ENCODE results near the gene MS4A13. TPM values are rescaled to one million over a fixed set of nuclear protein-coding genes. Genes with fewer than 3 reads are reported as not detected.
A peak's percentile ranks its signal among the peaks of the same experiment; 100 is the strongest.
"Not testable (repeated sequence)": the region's sequence is repeated elsewhere in the genome, so short reads cannot be mapped to it uniquely, and the experiment has no call there.

MS4A13 gene
- total RNA-seq, 2 donors from 2014 or later: not detected

DNA sequence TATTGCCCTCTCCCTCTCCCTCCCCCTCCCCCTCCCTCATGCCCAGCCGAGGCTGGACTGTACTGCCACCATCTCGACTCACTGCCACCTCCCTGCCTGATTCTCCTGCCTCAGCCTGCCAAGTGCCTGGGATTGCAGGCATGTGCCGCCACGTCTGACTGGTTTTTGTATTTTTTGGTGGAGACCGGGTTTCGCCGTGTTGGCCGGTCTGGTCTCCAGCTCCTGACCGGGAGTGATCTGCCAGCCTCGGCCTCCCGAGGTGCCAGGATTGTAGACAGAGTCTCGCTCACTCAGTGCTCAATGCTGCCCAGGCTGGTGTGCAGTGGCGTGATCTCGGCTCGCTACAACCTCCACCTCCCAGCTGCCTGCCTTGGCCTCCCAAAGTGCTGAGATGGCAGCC is 5.6 kb upstream of the MS4A13 start:
- H3K36me3 Mint-ChIP-seq (ENCODE audit: low read depth); DNase-seq; H3K4me1 Mint-ChIP-seq; H3K4me3 Mint-ChIP-seq; H3K27me3 Mint-ChIP-seq; H3K9me3 ChIP-seq (ENCODE audit: control insufficient read depth, low read length, poor library complexity, severe bottlenecking); ATAC-seq; H3K27ac Mint-ChIP-seq: not testable (repeated sequence)

DNA sequence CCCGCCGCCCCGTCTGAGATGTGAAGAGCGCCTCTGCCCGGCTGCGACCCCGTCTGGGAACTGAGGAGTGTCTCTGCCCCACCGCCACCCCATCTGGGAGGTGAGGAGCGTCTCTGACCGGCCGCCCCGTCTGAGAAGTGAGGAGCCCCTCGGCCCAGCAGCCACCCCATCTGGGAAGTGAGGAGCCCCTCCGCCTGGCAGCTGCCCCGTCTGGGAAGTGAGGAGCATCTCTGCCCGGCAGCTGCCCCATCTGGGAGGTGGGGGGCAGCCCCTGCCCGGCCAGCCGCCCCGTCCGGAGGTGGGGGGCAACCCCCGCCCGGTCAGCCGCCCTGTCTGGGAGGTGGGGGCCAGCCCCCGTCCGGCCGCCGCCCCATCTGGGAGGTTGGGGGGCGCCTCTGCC is 5.0 kb upstream of the MS4A13 start:
- ATAC-seq; H3K4me1 Mint-ChIP-seq; H3K9me3 ChIP-seq (ENCODE audit: control insufficient read depth, low read length, poor library complexity, severe bottlenecking); H3K27me3 Mint-ChIP-seq; H3K4me3 Mint-ChIP-seq; H3K27ac Mint-ChIP-seq; H3K36me3 Mint-ChIP-seq (ENCODE audit: low read depth); DNase-seq: not testable (repeated sequence)

DNA sequence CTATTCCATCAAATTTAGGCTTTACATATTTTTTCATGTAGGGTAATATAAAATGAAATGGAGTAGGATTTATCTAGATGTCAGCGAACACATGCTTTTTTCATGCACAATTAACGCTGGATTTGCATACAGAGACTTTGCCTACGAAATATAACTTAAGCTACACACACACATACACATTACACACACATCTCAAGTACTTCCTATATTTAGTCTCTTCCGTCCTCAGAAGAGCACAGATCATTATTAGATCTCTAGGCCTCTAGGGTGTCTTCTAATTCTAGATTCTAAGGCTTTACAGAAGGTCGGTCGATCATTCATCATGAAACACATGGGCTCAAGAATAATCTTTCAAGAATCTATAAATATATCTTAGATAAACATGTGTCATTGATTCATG is 3.8 kb upstream of the MS4A13 start:
- H3K4me1 Mint-ChIP-seq: no peaks in the 10 kb centered on the region
- ATAC-seq: no peak
- no peak for DNase-seq

DNA sequence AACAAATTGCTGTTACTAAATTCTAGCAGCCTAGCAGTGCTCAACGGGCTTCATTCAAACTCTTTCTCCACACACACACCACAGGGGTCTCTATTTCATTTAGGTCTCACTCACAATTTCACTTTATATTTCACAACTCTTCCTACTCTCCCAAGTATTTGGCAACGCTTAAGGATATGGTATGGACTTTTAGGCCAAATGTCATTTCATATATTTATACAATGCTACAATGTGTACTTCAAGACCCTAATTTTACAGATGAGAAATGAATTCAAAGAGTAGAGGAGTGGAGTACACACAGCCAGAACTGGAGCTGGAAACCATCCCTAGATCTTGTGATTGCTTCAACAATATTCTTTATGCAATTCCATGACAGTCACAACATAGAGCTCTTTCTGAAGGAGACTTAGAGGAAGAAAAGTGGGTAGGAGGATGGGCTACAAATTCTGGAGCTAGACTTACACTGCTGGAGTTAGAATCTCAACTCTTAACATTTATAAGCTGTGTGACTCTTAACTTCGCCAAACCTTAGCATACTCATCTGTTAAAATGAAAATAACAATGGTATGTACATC is 2.5 kb upstream of the MS4A13 start:
- no peaks in the 10 kb centered on the region for H3K9me3 ChIP-seq (ENCODE audit: control insufficient read depth, low read length, poor library complexity, severe bottlenecking)
- H3K27me3 Mint-ChIP-seq: peaks cover 20% of the 10 kb centered on the region
- H3K4me1 Mint-ChIP-seq: no peaks in the 10 kb centered on the region
- DNase-seq (no peak), ATAC-seq (no peak)
- H3K36me3 Mint-ChIP-seq (ENCODE audit: low read depth): peaks cover 3% of the 10 kb centered on the region
- no peak overlapping the region for H3K27ac Mint-ChIP-seq
- H3K4me3 Mint-ChIP-seq: no peak overlapping the region

More for the DNA sequence above, 3.8 kb upstream of the MS4A13 start:
- H3K36me3 Mint-ChIP-seq (ENCODE audit: low read depth): peaks cover 3% of the 10 kb centered on the region
- H3K4me3 Mint-ChIP-seq: no peak overlapping the region
- no peaks in the 10 kb centered on the region for H3K9me3 ChIP-seq (ENCODE audit: control insufficient read depth, low read length, poor library complexity, severe bottlenecking)
- no peak overlapping the region for H3K27ac Mint-ChIP-seq
- peaks cover 20% of the 10 kb centered on the region for H3K27me3 Mint-ChIP-seq

DNA sequence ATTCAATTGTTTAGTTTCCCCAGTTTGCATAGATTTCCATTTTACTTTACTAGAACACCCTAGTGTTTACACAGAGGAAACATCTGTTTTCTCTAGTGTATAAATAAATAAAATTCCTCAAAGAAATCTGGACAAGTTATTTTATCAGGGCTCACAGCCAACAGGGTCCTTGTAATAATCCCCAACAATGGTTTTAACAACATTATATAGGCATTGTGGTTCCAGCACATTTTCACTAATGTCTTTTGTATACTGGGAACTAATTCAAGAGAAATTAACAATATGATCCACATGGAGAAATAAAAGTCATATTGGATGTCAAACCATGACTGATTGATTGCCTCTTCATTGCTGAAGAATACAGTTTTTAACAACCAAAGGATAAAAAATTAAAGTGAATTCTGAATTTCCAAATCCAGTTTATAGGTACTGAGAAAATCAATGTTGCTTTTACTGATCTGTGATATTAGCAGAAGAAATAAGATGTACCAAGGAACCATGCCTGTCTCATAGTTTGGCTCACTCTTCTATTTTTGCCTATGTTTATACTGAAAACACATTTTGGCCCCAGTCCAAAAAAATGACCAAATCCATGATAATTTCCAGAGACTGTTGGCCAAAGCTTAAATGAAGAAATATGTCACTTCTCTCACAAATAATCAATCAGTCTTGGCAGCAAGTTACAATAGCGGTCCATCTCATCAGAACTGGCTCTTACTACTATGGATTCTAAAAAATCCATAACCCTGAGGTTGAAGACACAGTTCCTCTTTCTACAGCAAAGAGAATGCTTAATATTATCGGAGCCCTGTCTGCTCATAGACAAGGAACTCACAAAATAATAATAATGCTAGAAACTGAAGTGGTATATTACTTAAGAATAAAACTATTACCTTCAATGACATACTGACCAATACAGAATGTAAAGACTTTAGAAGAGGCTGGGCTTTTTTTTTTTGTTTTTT is 1.4 kb upstream of the MS4A13 start:
- ATAC-seq (no peak), DNase-seq (no peak)
- Mint-ChIP-seq H3K27me3 (peaks cover 25% of the 10 kb centered on the region), H3K4me3 (no peak overlapping the region), H3K36me3 (ENCODE audit: low read depth) (peaks cover 3% of the 10 kb centered on the region), H3K27ac (no peak overlapping the region), H3K4me1 (no peaks in the 10 kb centered on the region)
- no peaks in the 10 kb centered on the region for H3K9me3 ChIP-seq (ENCODE audit: control insufficient read depth, low read length, poor library complexity, severe bottlenecking)

DNA sequence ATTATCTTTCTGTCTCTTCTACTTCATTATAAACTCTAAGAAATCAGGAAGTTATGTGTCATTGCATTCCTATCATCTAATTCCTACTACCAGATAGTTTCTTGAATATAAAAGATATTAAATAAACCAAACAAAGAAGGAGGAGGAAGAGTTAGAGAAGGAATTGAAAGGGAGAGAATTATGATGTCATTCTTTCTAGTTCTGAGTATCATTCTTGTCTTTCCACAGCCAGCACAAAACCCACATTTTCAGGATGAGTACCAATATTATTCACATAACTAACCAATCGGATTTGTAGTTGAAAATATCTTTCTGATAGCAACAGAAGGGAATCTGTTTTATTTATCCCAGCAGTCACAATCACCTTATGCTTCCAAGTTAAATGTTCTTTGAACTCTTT is 13.3 kb downstream of the MS4A13 start:
- no peak overlapping the region for H3K4me3 Mint-ChIP-seq
- H3K27ac Mint-ChIP-seq: no peak overlapping the region
- no peaks in the 10 kb centered on the region for H3K4me1 Mint-ChIP-seq
- no peaks in the 10 kb centered on the region for H3K36me3 Mint-ChIP-seq (ENCODE audit: low read depth)
- DNase-seq (no peak), ATAC-seq (no peak)
- peaks cover 23% of the 10 kb centered on the region for H3K27me3 Mint-ChIP-seq
- no peaks in the 10 kb centered on the region for H3K9me3 ChIP-seq (ENCODE audit: control insufficient read depth, low read length, poor library complexity, severe bottlenecking)

DNA sequence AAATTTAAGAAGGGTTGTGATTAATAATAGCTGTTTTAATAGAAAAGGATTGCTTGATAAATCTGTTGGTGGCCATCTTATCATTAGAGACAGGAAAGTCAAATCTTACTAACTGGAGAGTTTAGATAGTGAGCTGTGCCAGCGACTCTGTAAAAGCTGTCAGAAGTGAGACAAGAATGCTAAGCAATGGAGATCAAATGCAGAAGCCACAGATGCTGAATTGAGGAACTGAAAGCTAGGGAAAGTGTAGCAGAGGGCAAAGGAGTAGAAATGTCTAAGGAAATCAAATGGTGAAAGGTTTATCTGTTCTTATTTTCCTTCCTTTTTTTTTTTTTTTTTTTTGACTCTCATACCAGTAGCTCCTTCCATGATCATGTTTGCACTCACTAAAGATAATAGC is 13.7 kb downstream of the MS4A13 start:
- H3K36me3 Mint-ChIP-seq (ENCODE audit: low read depth): no peaks in the 10 kb centered on the region
- H3K4me1 Mint-ChIP-seq: no peaks in the 10 kb centered on the region
- no peak for DNase-seq
- no peaks in the 10 kb centered on the region for H3K9me3 ChIP-seq (ENCODE audit: control insufficient read depth, low read length, poor library complexity, severe bottlenecking)
- H3K4me3 Mint-ChIP-seq: no peak overlapping the region
- ATAC-seq: peak; percentile 37
- H3K27ac Mint-ChIP-seq: no peak overlapping the region
- peaks cover 23% of the 10 kb centered on the region for H3K27me3 Mint-ChIP-seq

DNA sequence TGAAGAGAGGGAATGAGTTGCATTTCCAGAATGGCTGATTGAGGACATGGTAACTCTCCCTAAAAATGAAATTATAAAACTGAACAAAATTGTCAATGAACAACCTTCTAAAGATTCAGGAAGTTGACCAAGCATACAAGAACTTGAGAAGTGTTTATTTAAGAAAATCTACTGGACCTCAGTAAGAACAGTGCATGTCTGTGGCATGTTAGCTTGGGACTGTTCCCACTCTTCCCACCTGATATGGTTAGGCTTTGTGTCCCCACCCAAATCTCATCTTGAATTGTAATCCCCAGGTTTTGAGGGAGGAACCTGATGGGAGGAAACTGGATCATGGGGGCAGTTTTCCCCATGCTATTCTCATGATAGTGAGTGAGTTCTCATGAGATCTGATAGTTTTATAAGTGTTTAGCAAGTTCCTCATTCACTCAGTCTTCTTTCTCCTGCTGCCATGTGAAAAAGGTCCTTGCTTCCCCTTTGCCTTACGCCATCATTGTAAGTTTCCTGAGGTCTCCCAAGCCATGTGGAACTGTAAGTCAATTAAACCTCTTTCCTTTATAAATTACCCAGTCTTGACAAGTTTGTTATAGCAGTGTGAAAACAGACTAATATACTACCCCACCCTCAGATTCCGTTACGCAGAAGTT is 15.4 kb downstream of the MS4A13 start:
- no peaks in the 10 kb centered on the region for H3K36me3 Mint-ChIP-seq (ENCODE audit: low read depth)
- no peaks in the 10 kb centered on the region for H3K4me1 Mint-ChIP-seq
- no peak for ATAC-seq
- H3K9me3 ChIP-seq (ENCODE audit: control insufficient read depth, low read length, poor library complexity, severe bottlenecking): no peaks in the 10 kb centered on the region
- H3K27ac Mint-ChIP-seq: no peak overlapping the region
- H3K4me3 Mint-ChIP-seq: no peak overlapping the region
- no peak for DNase-seq
- H3K27me3 Mint-ChIP-seq: peaks cover 23% of the 10 kb centered on the region

DNA sequence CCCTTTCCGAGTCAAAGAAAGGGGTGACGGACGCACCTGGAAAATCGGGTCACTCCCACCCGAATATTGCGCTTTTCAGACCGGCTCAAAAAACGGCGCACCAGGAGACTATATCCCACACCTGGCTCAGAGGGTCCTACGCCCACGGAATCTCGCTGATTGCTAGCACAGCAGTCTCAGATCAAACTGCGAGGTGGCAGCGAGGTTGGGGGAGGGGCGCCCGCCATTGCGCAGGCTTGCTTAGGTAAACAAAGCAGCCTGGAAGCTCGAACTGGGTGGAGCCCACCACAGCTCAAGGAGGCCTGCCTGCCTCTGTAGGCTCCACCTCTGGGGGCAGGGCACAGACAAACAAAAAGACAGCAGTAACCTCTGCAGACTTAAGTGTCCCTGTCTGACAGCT is 17.2 kb downstream of the MS4A13 start:
- not testable (repeated sequence) for H3K27ac Mint-ChIP-seq; DNase-seq; ATAC-seq; H3K4me3 Mint-ChIP-seq; H3K9me3 ChIP-seq (ENCODE audit: control insufficient read depth, low read length, poor library complexity, severe bottlenecking); H3K4me1 Mint-ChIP-seq; H3K36me3 Mint-ChIP-seq (ENCODE audit: low read depth)
- peaks cover 17% of the 10 kb centered on the region for H3K27me3 Mint-ChIP-seq

DNA sequence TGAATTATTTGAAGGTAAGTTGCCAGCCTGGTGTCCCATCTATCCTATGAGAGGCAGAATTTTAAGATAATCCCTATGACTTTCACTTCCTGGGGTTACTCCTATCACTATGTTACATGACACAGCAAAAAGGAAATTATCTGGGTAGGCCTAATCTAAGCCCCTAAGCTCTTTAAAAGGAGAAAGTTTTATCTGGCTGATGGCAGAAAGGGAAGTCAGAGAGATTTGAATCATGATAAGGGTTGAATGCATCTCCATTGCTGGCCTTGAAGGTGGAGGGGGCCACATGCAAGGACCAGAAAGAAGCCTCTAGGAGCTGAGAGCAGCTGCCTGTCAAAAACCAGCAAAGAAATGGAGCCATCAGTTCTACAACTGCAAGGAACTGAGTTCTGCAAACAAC is 23.4 kb downstream of the MS4A13 start:
- not testable (repeated sequence) for H3K9me3 ChIP-seq (ENCODE audit: control insufficient read depth, low read length, poor library complexity, severe bottlenecking); H3K4me3 Mint-ChIP-seq; DNase-seq; H3K27me3 Mint-ChIP-seq; H3K27ac Mint-ChIP-seq; H3K36me3 Mint-ChIP-seq (ENCODE audit: low read depth); ATAC-seq; H3K4me1 Mint-ChIP-seq

DNA sequence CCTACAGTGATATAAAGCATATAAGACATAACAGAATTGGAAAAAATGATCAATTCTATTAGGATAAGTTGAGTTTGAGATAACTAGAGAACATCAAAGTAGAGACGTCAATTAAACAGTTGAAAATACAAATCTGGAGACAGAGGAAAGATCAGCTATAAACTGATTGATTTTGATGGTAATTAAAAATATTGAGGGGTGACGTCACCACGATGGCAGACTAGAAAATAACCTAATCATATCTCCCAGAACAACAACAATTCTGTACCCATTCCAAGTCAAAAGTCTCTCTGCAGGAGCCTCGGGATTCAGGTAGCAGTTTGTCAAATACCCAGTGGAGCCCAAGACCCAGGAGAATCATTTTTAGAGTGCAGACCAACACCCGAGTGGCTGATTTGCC is 28.9 kb downstream of the MS4A13 start:
- DNase-seq (no peak), ATAC-seq (no peak)
- no peaks in the 10 kb centered on the region for H3K9me3 ChIP-seq (ENCODE audit: control insufficient read depth, low read length, poor library complexity, severe bottlenecking)
- H3K4me3 Mint-ChIP-seq: no peak overlapping the region
- peaks cover 23% of the 10 kb centered on the region for H3K27me3 Mint-ChIP-seq
- peaks cover 2% of the 10 kb centered on the region for H3K36me3 Mint-ChIP-seq (ENCODE audit: low read depth)
- H3K27ac Mint-ChIP-seq: no peak overlapping the region
- H3K4me1 Mint-ChIP-seq: peaks cover 2% of the 10 kb centered on the region

DNA sequence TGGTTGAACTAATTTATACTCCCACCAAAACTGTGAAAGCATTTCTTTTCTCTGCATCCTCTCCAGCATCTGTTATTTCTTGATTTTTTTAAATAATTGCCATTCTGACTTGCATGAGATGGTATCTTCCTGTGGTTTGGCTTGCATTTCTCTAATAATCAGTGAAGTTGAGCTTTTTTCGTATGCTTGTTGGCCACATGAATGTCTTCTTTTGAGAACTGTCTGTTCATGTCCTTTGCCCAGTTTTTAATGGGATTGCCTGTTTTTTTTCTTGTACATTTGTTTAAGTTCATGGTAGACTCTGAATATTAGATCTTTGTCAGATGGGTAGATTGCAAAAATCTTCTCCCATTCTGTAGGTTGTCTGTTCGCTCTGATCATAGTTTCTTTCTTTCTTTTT is 46.1 kb downstream of the MS4A13 start:
- H3K4me1 Mint-ChIP-seq: no peaks in the 10 kb centered on the region
- no peak overlapping the region for H3K27ac Mint-ChIP-seq
- H3K27me3 Mint-ChIP-seq: no peaks in the 10 kb centered on the region

DNA sequence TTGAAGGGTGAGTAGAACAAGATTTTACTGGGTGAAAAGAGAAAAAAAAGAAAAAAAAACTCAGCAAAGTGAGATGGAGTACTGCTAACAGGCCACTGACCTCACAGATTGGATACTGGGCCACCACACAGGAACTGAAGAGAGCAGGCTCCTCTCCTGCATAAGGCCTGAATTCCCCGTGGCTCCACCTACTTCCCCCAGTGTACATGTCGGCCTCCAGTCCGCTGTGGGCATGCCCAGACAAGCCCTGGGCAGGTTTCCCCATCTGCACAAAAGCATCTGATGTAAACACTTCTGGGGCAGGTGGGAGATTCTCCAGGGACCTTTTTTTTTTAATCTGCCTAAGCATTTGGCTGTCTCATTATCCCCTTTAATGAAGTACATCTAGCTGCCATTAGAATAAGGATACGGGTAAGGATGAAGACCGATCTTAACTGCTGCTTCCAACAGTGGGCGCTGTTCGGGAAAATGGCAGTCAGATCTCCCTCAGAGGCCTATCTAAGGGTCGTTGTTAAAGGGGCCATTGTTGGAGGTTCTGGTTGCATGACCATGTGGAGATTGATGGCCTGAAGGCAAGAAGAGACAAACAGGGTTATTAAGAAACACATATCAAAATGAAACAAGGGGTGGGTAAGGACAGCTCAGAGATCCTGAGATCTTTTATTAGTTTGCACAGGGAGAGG is 48.5 kb downstream of the MS4A13 start:
- peaks cover 3% of the 10 kb centered on the region for H3K9me3 ChIP-seq (ENCODE audit: control insufficient read depth, low read length, poor library complexity, severe bottlenecking)
- H3K36me3 Mint-ChIP-seq (ENCODE audit: low read depth): no peaks in the 10 kb centered on the region
- no peak overlapping the region for H3K4me3 Mint-ChIP-seq
- peaks cover 5% of the 10 kb centered on the region for H3K27me3 Mint-ChIP-seq
- H3K27ac Mint-ChIP-seq: no peak overlapping the region
- no peak for ATAC-seq
- DNase-seq: no peak
- H3K4me1 Mint-ChIP-seq: no peaks in the 10 kb centered on the region

More for the DNA sequence above, 46.1 kb downstream of the MS4A13 start:
- Mint-ChIP-seq H3K36me3 (ENCODE audit: low read depth) (no peaks in the 10 kb centered on the region), H3K4me3 (no peak overlapping the region)
- H3K9me3 ChIP-seq (ENCODE audit: control insufficient read depth, low read length, poor library complexity, severe bottlenecking): peaks cover 3% of the 10 kb centered on the region
- DNase-seq (no peak), ATAC-seq (no peak)
